Kidney (tissue), 14 donors: ENCODE data around the gene LRRC1. TPM values are rescaled to one million over a fixed set of nuclear protein-coding genes. Genes with fewer than 3 reads are reported as not detected.

Experiments
- DNase-seq, 5 donors: peaks; one replicate each; pipeline ENCODE4 v3.0.0-alpha.2; 2013 to 2020
- FAIRE-seq: peaks from 2 replicates; lab custom pipeline; 2012; peaks lifted over from hg19 to GRCh38; lab: Jason Lieb, UNC
- H3K27ac ChIP-seq, 2 donors: one replicate each; pipeline ENCODE4 v1.7.0; 2013; ENCODE audit warnings: low read depth in 2 of 2, low read length in 2 of 2, inconsistent platforms in 1 of 2
- H3K27me3 ChIP-seq: one replicate; pipeline ENCODE4 v1.7.1; 2013; ENCODE audit warnings: low read length, inconsistent platforms; ENCODE audit not compliant: control insufficient read depth, insufficient read depth
- H3K36me3 ChIP-seq, 3 donors: one replicate each; pipeline versions ENCODE4 v1.7.0 to v1.7.1; 2013; ENCODE audit warnings: low read length in 3 of 3, control low read depth in 1 of 3, inconsistent platforms in 1 of 3; ENCODE audit not compliant: insufficient read depth in 3 of 3, control insufficient read depth in 2 of 3
- H3K4me1 ChIP-seq, 3 donors: one replicate each; pipeline versions ENCODE4 v1.7.0 to v1.7.1; 2013; ENCODE audit warnings: low read length in 3 of 3, inconsistent platforms in 1 of 3, low read depth in 1 of 3; ENCODE audit not compliant: control insufficient read depth in 2 of 3, insufficient read depth in 2 of 3
- H3K4me3 ChIP-seq, 3 donors: one replicate each; pipeline versions ENCODE4 v1.7.0 to v1.8.1; 2013; ENCODE audit warnings: low read length in 3 of 3, control low read depth in 1 of 3, inconsistent platforms in 1 of 3
- H3K9ac ChIP-seq, 3 donors: one replicate each; pipeline versions ENCODE4 v1.7.0 to v1.7.1; 2013; ENCODE audit warnings: low read length in 3 of 3, control low read depth in 1 of 3, inconsistent platforms in 1 of 3
- H3K9me3 ChIP-seq, 3 donors: one replicate each; pipeline versions ENCODE4 v1.7.0 to v1.7.1; 2013; ENCODE audit warnings: low read length in 3 of 3, control low read depth in 1 of 3, inconsistent platforms in 1 of 3; ENCODE audit not compliant: control insufficient read depth in 2 of 3, insufficient read depth in 1 of 3
- intact Hi-C: fragments of 100-400 bp; cut with DNase I; formaldehyde crosslinking; loops from one replicate; pipeline ENCODE4 v1.11.1; 2022
- polyA plus RNA-seq: library from polyadenylated mRNA; stranded (reverse); fragments of 350-450 nt; fragmentation: Illumina TruSeq; extraction: RNeasy Lipid Tissue Mini Kit (QIAGEN cat#74804); gene quantifications from one replicate; pipeline ENCODE4 v1.2.3, GENCODE V29; 2014; ENCODE audit warnings: low read depth, low replicate concordance; ENCODE audit not compliant: insufficient read depth
- total RNA-seq: library from RNA; stranded (reverse); fragmentation: NEBNext Ultra II Directional; extraction: Animal tissue kit (Norgen Biotek cat#: 25700); gene quantifications from one replicate; pipeline ENCODE4 v1.2.1, GENCODE V29; 2021
- TF ChIP-seq, protein P1 (sequence below): IDR thresholded peaks from 3 replicates; pipeline ENCODE4 v1.5.1; 2012; ENCODE audit warnings: mild to moderate bottlenecking, moderate library complexity, borderline replicate concordance; ENCODE audit not compliant: insufficient read depth; ENCODE audit errors: extremely low read depth
- donor health status: control.
- donor health status: control.
- donor health status: control.
- donor health status: control.
- donor health status: control.
- donor health status: DM: yes; HTN: yes; CAD: no.
- donor health status: Normal renal cell carcinoma (clear cell type).

Gene LRRC1
- total and polyA plus RNA-seq, 2 donors from 2014 or later: 7.8 to 12.6 TPM

- TF ChIP-seq, protein P1, sequence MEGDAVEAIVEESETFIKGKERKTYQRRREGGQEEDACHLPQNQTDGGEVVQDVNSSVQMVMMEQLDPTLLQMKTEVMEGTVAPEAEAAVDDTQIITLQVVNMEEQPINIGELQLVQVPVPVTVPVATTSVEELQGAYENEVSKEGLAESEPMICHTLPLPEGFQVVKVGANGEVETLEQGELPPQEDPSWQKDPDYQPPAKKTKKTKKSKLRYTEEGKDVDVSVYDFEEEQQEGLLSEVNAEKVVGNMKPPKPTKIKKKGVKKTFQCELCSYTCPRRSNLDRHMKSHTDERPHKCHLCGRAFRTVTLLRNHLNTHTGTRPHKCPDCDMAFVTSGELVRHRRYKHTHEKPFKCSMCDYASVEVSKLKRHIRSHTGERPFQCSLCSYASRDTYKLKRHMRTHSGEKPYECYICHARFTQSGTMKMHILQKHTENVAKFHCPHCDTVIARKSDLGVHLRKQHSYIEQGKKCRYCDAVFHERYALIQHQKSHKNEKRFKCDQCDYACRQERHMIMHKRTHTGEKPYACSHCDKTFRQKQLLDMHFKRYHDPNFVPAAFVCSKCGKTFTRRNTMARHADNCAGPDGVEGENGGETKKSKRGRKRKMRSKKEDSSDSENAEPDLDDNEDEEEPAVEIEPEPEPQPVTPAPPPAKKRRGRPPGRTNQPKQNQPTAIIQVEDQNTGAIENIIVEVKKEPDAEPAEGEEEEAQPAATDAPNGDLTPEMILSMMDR: no peak
- intact Hi-C loops: no loop called here
- Histone ChIP-seq H3K4me1 (peaks cover 0 to 6% (median 6%) of the 10 kb centered on the region in 3 donors), H3K4me3 (no peak overlapping the region), H3K27ac (no peak overlapping the region), H3K9me3 (no peaks in the 10 kb centered on the region), H3K36me3 (no peaks in the 10 kb centered on the region), H3K27me3 (no peaks in the 10 kb centered on the region), H3K9ac (no peak overlapping the region)
- no peak for DNase-seq
- peak; percentile 37 for FAIRE-seq
Measured at GRCh38 chr6:53854843-53855567, 60.2 kb downstream of the LRRC1 start.

- Histone ChIP-seq H3K9ac (no peak overlapping the region), H3K27ac (no peak overlapping the region), H3K4me1 (peaks cover 0 to 6% (median 6%) of the 10 kb centered on the region in 3 donors), H3K27me3 (no peaks in the 10 kb centered on the region), H3K9me3 (no peaks in the 10 kb centered on the region), H3K4me3 (no peak overlapping the region), H3K36me3 (no peaks in the 10 kb centered on the region)
- DNase-seq (no peak), FAIRE-seq (no peak)
- intact Hi-C loops: no loop called here
- TF ChIP-seq, protein P1: no peak
Measured at GRCh38 chr6:53855940-53856339, 61.1 kb downstream of the LRRC1 start.

- H3K9ac ChIP-seq: no peak overlapping the region
- TF ChIP-seq, protein P1: no peak
- no peak for FAIRE-seq
- no peaks in the 10 kb centered on the region for H3K27me3 ChIP-seq
- H3K9me3 ChIP-seq: no peaks in the 10 kb centered on the region
- no peak overlapping the region for H3K4me3 ChIP-seq
- no peak overlapping the region for H3K27ac ChIP-seq
- no peak for DNase-seq
- H3K36me3 ChIP-seq: no peaks in the 10 kb centered on the region
- intact Hi-C loops: no loop called here
- H3K4me1 ChIP-seq: peaks cover 0 to 6% (median 6%) of the 10 kb centered on the region in 3 donors
Measured at GRCh38 chr6:53857318-53858094, 62.7 kb downstream of the LRRC1 start.
